NB4 (cell line): Measurements from ENCODE around the gene KIF13A.
"Not testable (repeated sequence)": the region's sequence is repeated elsewhere in the genome, so short reads cannot be mapped to it uniquely, and the experiment has no call there.

Source experiments
- DNase-seq: peaks from one replicate; pipeline ENCODE4 v3.0.0; 2010; ENCODE audit warnings: low read depth
- H3K4me3 ChIP-seq: one replicate; pipeline ENCODE4 v1.5.1; 2011; ENCODE audit warnings: mild to moderate bottlenecking, low read depth, low read length, moderate library complexity
- MYC ChIP-seq: IDR thresholded peaks from 2 replicates; pipeline ENCODE4 v1.6.1; 2011; ENCODE audit warnings: low read depth, low read length
- POLR2A ChIP-seq: IDR thresholded peaks from 2 replicates; pipeline ENCODE4 v1.6.1; 2011; ENCODE audit warnings: mild to moderate bottlenecking; ENCODE audit not compliant: insufficient read length; ENCODE audit errors: extremely low read depth
- TF ChIP-seq, protein P1 (sequence below): IDR thresholded peaks from one replicate; pipeline ENCODE4 v1.5.1; 2012; ENCODE audit warnings: low read depth, low read length
- TF ChIP-seq, protein P2 (sequence below): IDR thresholded peaks from 2 replicates; pipeline ENCODE4 v1.6.1; 2011; ENCODE audit warnings: low read depth, low read length

KIF13A gene

DNA sequence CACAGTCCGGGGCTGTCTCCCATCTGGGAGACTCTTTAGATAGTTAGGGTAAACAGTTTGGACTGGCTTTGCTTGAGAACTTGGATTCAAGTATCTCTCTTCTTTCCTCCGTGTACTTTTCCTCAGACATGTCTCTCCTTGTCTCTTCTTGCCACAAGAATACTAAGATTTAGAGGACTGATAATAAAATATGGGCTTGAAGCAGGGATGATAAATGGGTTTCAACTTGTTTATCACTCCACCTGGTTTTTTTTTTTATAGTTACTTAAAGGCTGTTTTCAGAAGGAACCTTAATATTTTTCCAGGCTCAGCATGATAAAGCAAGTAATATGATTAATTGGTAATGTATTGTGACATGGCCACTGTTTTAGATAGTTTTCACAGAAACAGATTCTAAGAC, 40.9 kb upstream of the KIF13A start:
- no peak overlapping the region for H3K4me3 ChIP-seq
- TF ChIP-seq POLR2A (no peak), MYC (no peak)
- TF ChIP-seq, protein P1, sequence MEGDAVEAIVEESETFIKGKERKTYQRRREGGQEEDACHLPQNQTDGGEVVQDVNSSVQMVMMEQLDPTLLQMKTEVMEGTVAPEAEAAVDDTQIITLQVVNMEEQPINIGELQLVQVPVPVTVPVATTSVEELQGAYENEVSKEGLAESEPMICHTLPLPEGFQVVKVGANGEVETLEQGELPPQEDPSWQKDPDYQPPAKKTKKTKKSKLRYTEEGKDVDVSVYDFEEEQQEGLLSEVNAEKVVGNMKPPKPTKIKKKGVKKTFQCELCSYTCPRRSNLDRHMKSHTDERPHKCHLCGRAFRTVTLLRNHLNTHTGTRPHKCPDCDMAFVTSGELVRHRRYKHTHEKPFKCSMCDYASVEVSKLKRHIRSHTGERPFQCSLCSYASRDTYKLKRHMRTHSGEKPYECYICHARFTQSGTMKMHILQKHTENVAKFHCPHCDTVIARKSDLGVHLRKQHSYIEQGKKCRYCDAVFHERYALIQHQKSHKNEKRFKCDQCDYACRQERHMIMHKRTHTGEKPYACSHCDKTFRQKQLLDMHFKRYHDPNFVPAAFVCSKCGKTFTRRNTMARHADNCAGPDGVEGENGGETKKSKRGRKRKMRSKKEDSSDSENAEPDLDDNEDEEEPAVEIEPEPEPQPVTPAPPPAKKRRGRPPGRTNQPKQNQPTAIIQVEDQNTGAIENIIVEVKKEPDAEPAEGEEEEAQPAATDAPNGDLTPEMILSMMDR: no peak
- TF ChIP-seq, protein P2, sequence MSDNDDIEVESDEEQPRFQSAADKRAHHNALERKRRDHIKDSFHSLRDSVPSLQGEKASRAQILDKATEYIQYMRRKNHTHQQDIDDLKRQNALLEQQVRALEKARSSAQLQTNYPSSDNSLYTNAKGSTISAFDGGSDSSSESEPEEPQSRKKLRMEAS: no peak
- DNase-seq: no peak

DNA sequence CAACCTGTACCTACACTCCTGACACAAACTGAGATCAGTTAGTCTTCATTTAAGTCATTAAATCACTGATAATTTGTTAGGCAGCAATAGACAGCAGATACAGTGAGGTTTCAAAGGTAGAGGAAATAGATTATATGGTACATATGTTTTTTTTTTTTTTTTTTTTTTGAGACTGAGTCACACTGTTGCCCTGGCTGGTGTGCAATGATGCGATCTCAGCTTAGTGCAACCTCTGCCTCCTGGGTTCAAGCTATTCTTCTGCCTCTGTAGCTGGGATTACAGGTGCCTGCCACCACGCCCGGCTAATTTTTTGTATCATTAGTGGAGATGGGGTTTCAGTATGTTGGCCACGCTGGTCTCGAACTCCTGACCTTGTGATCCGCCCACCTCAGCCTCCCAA, 38.2 kb upstream of the KIF13A start:
- no peak overlapping the region for H3K4me3 ChIP-seq
- no peak for TF ChIP-seq POLR2A
- TF ChIP-seq, protein P1: no peak
- TF ChIP-seq, protein P2: no peak
- TF ChIP-seq MYC: no peak
- DNase-seq: no peak

DNA sequence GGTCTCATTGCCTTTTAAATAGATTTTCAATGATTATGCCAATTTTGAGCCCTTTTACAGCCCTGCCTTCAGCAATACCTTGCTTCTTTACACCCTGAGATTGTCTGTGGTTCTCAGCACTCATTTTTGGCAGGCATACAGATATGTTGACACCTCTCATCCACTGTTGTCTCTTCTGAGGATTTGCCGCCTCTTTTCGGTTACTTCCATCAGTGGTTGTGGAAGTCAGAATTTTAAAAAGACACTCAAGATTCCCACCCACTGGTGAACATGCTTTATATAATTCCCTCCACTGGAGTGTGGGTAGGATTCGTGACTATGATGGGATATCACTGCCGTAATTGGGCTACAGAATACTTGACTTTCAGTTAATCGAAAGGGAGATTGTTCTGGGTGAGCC, 37.4 kb upstream of the KIF13A start:
- TF ChIP-seq MYC: no peak
- TF ChIP-seq POLR2A: no peak
- DNase-seq: no peak
- H3K4me3 ChIP-seq: no peak overlapping the region

DNA sequence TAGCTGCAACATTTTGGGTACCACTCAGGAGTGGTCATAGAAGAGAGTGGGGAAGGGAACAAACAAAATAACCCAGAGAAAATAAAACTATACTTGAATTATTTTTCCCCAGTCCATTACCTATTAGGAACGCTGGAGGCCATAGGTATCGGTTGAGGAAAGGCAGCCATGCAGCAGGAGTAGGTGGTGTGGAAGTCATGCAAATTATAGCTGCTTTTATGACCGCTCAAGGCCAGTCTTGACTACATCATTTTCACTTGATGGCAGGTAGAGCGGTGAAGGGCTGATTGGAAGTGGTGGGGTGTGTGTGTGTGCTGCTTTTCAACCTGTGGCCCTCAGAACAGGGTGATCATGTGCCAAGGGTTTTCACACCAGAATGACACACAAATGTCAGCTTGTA, 36.5 kb upstream of the KIF13A start:
- TF ChIP-seq, protein P1: no peak
- no peak for TF ChIP-seq MYC
- TF ChIP-seq, protein P2: no peak
- TF ChIP-seq POLR2A: no peak
- no peak for DNase-seq
- H3K4me3 ChIP-seq: no peak overlapping the region

DNA sequence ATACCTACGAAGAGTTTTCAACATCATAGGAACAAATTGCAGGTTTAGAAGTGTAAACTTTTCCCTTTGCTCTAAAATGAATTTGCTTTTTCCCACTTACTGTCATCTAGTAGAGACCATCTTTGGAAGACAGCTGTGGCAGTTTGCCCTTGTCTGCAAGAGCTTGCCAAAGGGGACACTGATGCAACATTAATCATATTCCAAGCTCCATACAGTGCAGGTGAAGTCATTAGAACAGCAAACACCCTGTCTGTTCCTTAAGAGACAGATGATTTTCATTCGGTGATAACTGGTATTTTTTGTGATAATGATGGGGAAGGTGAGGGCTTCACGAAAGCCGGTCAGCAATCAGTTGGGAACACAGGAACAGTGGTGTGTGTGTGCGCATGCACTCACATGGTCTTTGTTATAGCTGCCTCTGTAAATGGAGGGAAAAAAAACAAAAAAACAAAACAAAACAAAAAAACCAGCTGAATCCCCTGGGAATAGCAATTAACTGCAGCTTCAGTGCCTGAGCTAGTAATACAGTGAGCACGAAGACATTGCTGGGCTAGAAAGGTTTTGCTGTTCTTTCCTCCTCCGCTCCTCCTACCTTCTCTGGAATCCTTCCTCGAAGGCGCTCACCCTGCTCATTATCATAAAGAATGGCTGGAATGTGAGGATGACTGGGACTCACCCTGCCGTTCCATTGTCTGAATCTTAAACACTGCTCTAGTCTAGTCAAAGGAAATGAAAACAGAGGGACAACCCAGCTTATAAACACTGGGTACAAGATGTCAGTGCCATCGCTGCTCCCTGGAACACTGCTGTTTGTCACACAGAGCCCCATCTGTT, 35.2 kb upstream of the KIF13A start:
- TF ChIP-seq, protein P2: no peak
- TF ChIP-seq, protein P1: no peak
- TF ChIP-seq MYC (no peak), POLR2A (no peak)
- H3K4me3 ChIP-seq: no peak overlapping the region
- DNase-seq: no peak

DNA sequence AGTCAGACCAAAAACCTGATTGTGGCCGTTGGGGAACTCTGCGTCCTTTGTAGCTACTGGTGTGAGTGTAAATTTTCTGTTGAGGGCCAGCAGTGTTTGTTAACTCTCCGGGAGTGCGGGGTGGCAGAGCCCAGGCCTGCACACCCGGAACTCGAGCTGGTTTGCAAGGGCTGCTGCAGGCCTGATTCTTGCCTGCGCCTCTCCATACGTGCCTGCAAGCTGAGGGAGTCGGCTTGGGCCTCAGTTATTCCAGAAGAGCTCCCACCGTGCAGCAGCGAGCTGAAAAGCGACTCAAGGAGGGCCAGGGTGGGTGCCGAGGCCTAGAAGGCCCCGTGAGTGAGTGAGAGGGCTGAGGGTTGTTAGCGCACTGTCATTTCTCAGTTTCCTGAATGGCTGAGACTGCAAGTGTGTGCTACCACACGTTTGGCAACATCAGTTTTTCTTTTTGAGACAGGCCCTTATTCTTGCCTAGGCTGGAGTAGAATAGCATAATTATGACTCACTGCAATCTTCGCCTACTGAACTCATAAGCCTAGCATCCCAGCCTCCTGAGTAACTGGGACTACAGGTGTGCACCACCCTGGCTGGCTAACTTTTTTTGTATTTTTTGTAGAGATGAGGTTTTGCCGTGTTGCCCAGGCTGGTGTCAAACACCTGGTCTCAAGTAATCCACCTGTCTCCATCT, 33.9 kb upstream of the KIF13A start:
- H3K4me3 ChIP-seq: no peak overlapping the region
- no peak for DNase-seq
- TF ChIP-seq, protein P2: no peak
- TF ChIP-seq MYC: no peak
- TF ChIP-seq, protein P1: no peak
- TF ChIP-seq POLR2A: no peak

DNA sequence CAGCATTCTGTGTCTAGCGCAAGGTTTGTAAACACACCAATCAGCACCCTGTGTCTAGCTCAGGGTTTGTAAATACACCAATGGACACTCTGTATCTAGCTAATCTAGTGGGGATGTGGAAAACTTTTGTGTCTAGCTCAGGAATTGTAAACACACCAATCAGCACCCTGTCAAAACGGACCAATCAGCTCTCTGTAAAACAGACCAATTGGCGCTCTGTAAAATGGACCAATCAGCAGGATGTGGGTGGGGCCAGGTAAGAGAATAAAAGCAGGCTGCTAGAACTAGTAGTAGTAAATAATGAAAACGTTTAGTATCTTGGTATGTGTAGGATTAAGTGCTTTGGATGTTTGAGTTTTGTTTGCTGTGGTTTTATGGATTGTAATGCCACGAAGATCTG, 33.1 kb upstream of the KIF13A start:
- DNase-seq, H3K4me3 ChIP-seq: not testable (repeated sequence)
